ENCODE data around the gene XRCC1. TPM values are rescaled to one million over a fixed set of nuclear protein-coding genes. Genes with fewer than 3 reads are reported as not detected.

The XRCC1 gene
- total RNA-seq, 4 donors from 2014 or later, result 29.6 to 38.8 (median 31.3) TPM

GRCh38 chr19:43499042-43499441 is 76.3 kb downstream of the XRCC1 start:
- intact Hi-C loops (cut with DNase I), result no loop called here
- no peak overlapping the region for H3K27ac ChIP-seq
- no peaks in the 10 kb centered on the region for H3K27me3 ChIP-seq

GRCh38 chr19:43498233-43498842 is 77.0 kb downstream of the XRCC1 start:
- no peaks in the 10 kb centered on the region for H3K9me3 ChIP-seq
- intact Hi-C loops (cut with DNase I), result no loop called here

More at GRCh38 chr19:43499042-43499441, 76.3 kb downstream of the XRCC1 start:
- DNase-seq, result no peak
- H3K4me3 ChIP-seq (replicated peaks in 1 of 3), result no peak overlapping the region
- 72 to 79% methylated on average over 3 of the region's 3 CpGs for WGBS, 2 donors
- TF ChIP-seq CTCF (IDR thresholded peaks at IDR 0.05) (no peak), POLR2A (IDR thresholded peaks at IDR 0.05) (no peak)
- H3K4me1 ChIP-seq, result peaks cover 0 to 9% of the 10 kb centered on the region in 2 donors
- H3K9me3 ChIP-seq, result no peaks in the 10 kb centered on the region
- peaks cover 0 to 5% of the 10 kb centered on the region in 2 donors for H3K36me3 ChIP-seq

GRCh38 chr19:43496960-43497359 is 78.4 kb downstream of the XRCC1 start:
- no peaks in the 10 kb centered on the region for H3K9me3 ChIP-seq
- intact Hi-C loops (cut with DNase I), result no loop called here
- no peak for TF ChIP-seq CTCF (IDR thresholded peaks at IDR 0.05)
- TF ChIP-seq POLR2A (IDR thresholded peaks at IDR 0.05), result no peak
- DNase-seq, result no peak
- WGBS, 2 donors, result 89 to 97% methylated on average over 2 to 7 of the region's 7 CpGs
- peaks cover 0 to 5% of the 10 kb centered on the region in 2 donors for H3K36me3 ChIP-seq
- H3K4me1 ChIP-seq, result no peaks in the 10 kb centered on the region
- H3K27ac ChIP-seq, result no peak overlapping the region
- no peak overlapping the region for H3K4me3 ChIP-seq (replicated peaks in 1 of 3)
- H3K27me3 ChIP-seq, result no peaks in the 10 kb centered on the region

More at GRCh38 chr19:43498233-43498842, 77.0 kb downstream of the XRCC1 start:
- H3K4me1 ChIP-seq, result peaks cover 0 to 7% of the 10 kb centered on the region in 2 donors
- H3K36me3 ChIP-seq, result peaks cover 0 to 5% of the 10 kb centered on the region in 2 donors
- H3K27me3 ChIP-seq, result no peaks in the 10 kb centered on the region
- no peak overlapping the region for H3K27ac ChIP-seq
- no peak for DNase-seq
- 79 to 82% methylated on average over 5 of the region's 5 CpGs for WGBS, 2 donors
- H3K4me3 ChIP-seq (replicated peaks in 1 of 3), result no peak overlapping the region
- no peak for TF ChIP-seq POLR2A (IDR thresholded peaks at IDR 0.05)
- no peak for TF ChIP-seq CTCF (IDR thresholded peaks at IDR 0.05)

- intact Hi-C loops (cut with DNase I), result no loop called here
- Histone ChIP-seq H3K4me3 (replicated peaks in 1 of 3) (no peak overlapping the region), H3K4me1 (no peaks in the 10 kb centered on the region), H3K9me3 (no peaks in the 10 kb centered on the region), H3K36me3 (peaks cover 0 to 5% of the 10 kb centered on the region in 2 donors), H3K27me3 (no peaks in the 10 kb centered on the region), H3K27ac (no peak overlapping the region)
- no peak for TF ChIP-seq CTCF (IDR thresholded peaks at IDR 0.05)
- no peak for DNase-seq
- 73 to 78% methylated on average over 7 to 8 of the region's 8 CpGs for WGBS, 2 donors
These were observed 80.2 kb downstream of the XRCC1 start for GRCh38 chr19:43495082-43495481.

Other genes starting within 250 kb of the XRCC1 start
- 1 to 10 TPM in 1 of 4 donors, under 1 TPM in 2, not detected in 1; 0.29 to 1.9 (median 0.59) TPM for gene CD177, start 221.8 kb downstream of the XRCC1 start, total RNA-seq
- under 1 TPM in 1 of 4 donors, not detected in 3; 0.81 TPM for gene TEX101, start 160.6 kb downstream of the XRCC1 start, total RNA-seq
- under 1 TPM in 1 of 4 donors, not detected in 3; 0.78 TPM for gene LYPD3, start 109.9 kb downstream of the XRCC1 start, total RNA-seq
- 10 to 100 TPM in 1 of 4 donors, 1 to 10 TPM in 3; 4.4 to 19.6 (median 7.4) TPM for gene PHLDB3, start 70.8 kb downstream of the XRCC1 start, total RNA-seq
- gene ETHE1, start 48.3 kb downstream of the XRCC1 start, total RNA-seq, result 10 to 100 TPM; 22.4 to 61.9 (median 32.5) TPM
- gene ZNF575, start 42.3 kb downstream of the XRCC1 start, total RNA-seq, result 1 to 10 TPM in 1 of 4 donors, not detected in 3; 1.4 TPM
- 10 to 100 TPM; 11.8 to 19.3 (median 13.2) TPM for gene PINLYP, start 274 bp upstream of the XRCC1 start, total RNA-seq
- 10 to 100 TPM; 18.0 to 33.5 (median 23.5) TPM for gene IRGQ, start 20.6 kb upstream of the XRCC1 start, total RNA-seq
- gene ZNF576, start 21.1 kb upstream of the XRCC1 start, total RNA-seq, result 10 to 100 TPM; 15.7 to 23.5 (median 17.9) TPM
- gene SRRM5, start 36.6 kb upstream of the XRCC1 start, total RNA-seq, result 1 to 10 TPM in 1 of 4 donors, under 1 TPM in 2, not detected in 1; 0.27 to 1.5 (median 0.59) TPM
- gene ZNF428, start 44.1 kb upstream of the XRCC1 start, total RNA-seq, result 10 to 100 TPM; 28.9 to 61.5 (median 33.5) TPM
- 10 to 100 TPM in 1 of 4 donors, 1 to 10 TPM in 3; 2.3 to 11.9 (median 3.4) TPM for gene CADM4, start 64.3 kb upstream of the XRCC1 start, total RNA-seq
- 10 to 100 TPM in 1 of 4 donors, 1 to 10 TPM in 3; 2.4 to 21.1 (median 4.5) TPM for gene PLAUR, start 94.6 kb upstream of the XRCC1 start, total RNA-seq
- 1 to 10 TPM in 1 of 4 donors, not detected in 3; 1.1 TPM for gene IRGC, start 140.5 kb upstream of the XRCC1 start, total RNA-seq
- gene SMG9, start 179.4 kb upstream of the XRCC1 start, total RNA-seq, result 10 to 100 TPM; 15.5 to 34.4 (median 18.8) TPM
- gene KCNN4, start 205.4 kb upstream of the XRCC1 start, total RNA-seq, result 1 to 10 TPM in 2 of 4 donors, under 1 TPM in 2; 0.29 to 1.7 (median 1.0) TPM
- 1 to 10 TPM; 1.6 to 7.6 (median 2.5) TPM for gene LYPD5, start 226.9 kb upstream of the XRCC1 start, total RNA-seq

All from thyroid gland (tissue), 4 donors.